ENCODE measurements around the gene KCTD18. TPM values are rescaled to one million over a fixed set of nuclear protein-coding genes. Genes with fewer than 3 reads are reported as not detected.

KCTD18 gene
- total and polyA plus RNA-seq, 8 donors, result 1.2 to 22.9 (median 14.8) TPM

- TF ChIP-seq EP300 (IDR thresholded peaks at IDR 0.05) (no peak), POLR2AphosphoS5 (IDR thresholded peaks at IDR 0.05) (no peak), POLR2A (IDR thresholded peaks at IDR 0.05) (no peak)
- Histone ChIP-seq H3K36me3 (peaks cover 3 to 46% (median 22%) of the 10 kb centered on the region in 4 donors), H3K27me3 (no peaks in the 10 kb centered on the region), H3K9me3 (no peaks in the 10 kb centered on the region), H3K4me3 (no peak overlapping the region), H3K4me1 (no peaks in the 10 kb centered on the region), H3K27ac (no peak overlapping the region)
- no peak for DNase-seq
- intact Hi-C loops (cut with DNase I; ENCODE audit: low total_unique reads), result no loop called here
- WGBS, 5 donors, result 70 to 90% (median 85%) methylated on average over 4 of the region's 4 CpGs
Observed at GRCh38 chr2:200447139-200447855, 62.6 kb downstream of the KCTD18 start.

DNA sequence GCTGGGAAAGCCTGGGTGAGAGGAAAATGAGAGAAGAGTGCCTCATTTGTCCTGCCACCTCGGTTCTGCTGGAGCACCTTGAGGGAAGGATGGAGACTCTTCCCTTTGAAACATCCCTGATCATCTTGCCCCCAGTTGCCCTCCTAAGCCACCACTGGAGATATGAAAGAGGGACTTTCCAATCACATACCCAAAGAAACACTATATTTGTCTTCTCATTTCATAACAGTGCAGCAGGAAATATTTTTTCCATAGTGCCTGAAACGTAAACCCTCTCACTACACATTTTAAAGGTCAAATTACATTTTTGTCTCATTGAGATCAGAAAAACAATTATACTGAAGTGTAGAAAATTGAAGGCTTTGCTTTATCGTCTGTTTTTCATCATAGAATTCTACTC, 63.3 kb downstream of the KCTD18 start:
- TF ChIP-seq, protein P1, sequence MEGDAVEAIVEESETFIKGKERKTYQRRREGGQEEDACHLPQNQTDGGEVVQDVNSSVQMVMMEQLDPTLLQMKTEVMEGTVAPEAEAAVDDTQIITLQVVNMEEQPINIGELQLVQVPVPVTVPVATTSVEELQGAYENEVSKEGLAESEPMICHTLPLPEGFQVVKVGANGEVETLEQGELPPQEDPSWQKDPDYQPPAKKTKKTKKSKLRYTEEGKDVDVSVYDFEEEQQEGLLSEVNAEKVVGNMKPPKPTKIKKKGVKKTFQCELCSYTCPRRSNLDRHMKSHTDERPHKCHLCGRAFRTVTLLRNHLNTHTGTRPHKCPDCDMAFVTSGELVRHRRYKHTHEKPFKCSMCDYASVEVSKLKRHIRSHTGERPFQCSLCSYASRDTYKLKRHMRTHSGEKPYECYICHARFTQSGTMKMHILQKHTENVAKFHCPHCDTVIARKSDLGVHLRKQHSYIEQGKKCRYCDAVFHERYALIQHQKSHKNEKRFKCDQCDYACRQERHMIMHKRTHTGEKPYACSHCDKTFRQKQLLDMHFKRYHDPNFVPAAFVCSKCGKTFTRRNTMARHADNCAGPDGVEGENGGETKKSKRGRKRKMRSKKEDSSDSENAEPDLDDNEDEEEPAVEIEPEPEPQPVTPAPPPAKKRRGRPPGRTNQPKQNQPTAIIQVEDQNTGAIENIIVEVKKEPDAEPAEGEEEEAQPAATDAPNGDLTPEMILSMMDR (IDR thresholded peaks at IDR 0.05), result no peak
- no peak for TF ChIP-seq POLR2A (IDR thresholded peaks at IDR 0.05)
- TF ChIP-seq EP300 (IDR thresholded peaks at IDR 0.05), result no peak
- TF ChIP-seq POLR2AphosphoS5 (IDR thresholded peaks at IDR 0.05), result no peak
- H3K4me1 ChIP-seq, result no peaks in the 10 kb centered on the region
- WGBS, 5 donors, result 80 to 90% (median 87%) methylated on average over 3 of the region's 3 CpGs
- H3K27me3 ChIP-seq, result no peaks in the 10 kb centered on the region
- no peak for DNase-seq
- H3K36me3 ChIP-seq, result peaks cover 9 to 51% (median 29%) of the 10 kb centered on the region in 4 donors
- intact Hi-C loops (cut with DNase I; ENCODE audit: low total_unique reads), result no loop called here
- H3K4me3 ChIP-seq, result no peak overlapping the region
- H3K27ac ChIP-seq, result no peak overlapping the region
- H3K9me3 ChIP-seq, result no peaks in the 10 kb centered on the region

DNA sequence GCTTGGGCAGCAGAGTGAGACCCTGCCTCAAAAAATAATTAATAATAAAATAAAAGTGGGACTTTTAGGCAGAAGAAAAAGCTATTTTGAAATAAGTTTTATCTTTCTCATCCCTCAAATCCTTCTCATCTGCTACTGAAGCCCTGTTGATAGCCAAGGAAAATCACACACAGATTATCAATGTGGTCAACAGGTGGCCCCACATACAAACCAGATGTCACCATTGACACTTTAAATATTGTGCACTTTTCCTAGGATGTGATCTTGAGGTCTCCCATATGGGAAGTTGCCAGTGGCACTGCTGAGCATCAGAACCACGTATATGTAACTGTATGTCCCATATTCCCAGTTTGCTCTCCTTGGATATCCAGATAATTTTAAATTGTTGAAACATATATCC, 64.6 kb downstream of the KCTD18 start:
- Histone ChIP-seq H3K9me3 (no peaks in the 10 kb centered on the region), H3K27me3 (no peaks in the 10 kb centered on the region), H3K36me3 (peaks cover 12 to 49% (median 32%) of the 10 kb centered on the region in 4 donors), H3K4me3 (no peak overlapping the region), H3K27ac (no peak overlapping the region), H3K4me1 (no peaks in the 10 kb centered on the region)
- no peak for DNase-seq
- WGBS, 5 donors, result 44 to 97% (median 89%) methylated on average over 1 of the region's 1 CpG
- intact Hi-C loops (cut with DNase I; ENCODE audit: low total_unique reads), result no loop called here
- TF ChIP-seq EP300 (IDR thresholded peaks at IDR 0.05) (no peak), POLR2A (IDR thresholded peaks at IDR 0.05) (no peak), POLR2AphosphoS5 (IDR thresholded peaks at IDR 0.05) (no peak)
- TF ChIP-seq, protein P1 (IDR thresholded peaks at IDR 0.05), result no peak

GRCh38 chr2:200444530-200444929, 65.3 kb downstream of the KCTD18 start:
- no peaks in the 10 kb centered on the region for H3K9me3 ChIP-seq
- no peak overlapping the region for H3K27ac ChIP-seq
- DNase-seq, result no peak
- H3K27me3 ChIP-seq, result no peaks in the 10 kb centered on the region
- H3K4me3 ChIP-seq, result no peak overlapping the region
- H3K4me1 ChIP-seq, result no peaks in the 10 kb centered on the region
- WGBS, 5 donors, result 72 to 75% (median 74%) methylated on average over 3 of the region's 3 CpGs
- peaks cover 12 to 55% (median 34%) of the 10 kb centered on the region in 4 donors for H3K36me3 ChIP-seq
- TF ChIP-seq POLR2AphosphoS5 (IDR thresholded peaks at IDR 0.05) (no peak), POLR2A (IDR thresholded peaks at IDR 0.05) (no peak), EP300 (IDR thresholded peaks at IDR 0.05) (no peak)
- TF ChIP-seq, protein P1 (IDR thresholded peaks at IDR 0.05), result no peak
- intact Hi-C loops (cut with DNase I; ENCODE audit: low total_unique reads), result no loop called here

GRCh38 chr2:200443916-200444315, 66.0 kb downstream of the KCTD18 start:
- no peaks in the 10 kb centered on the region for H3K27me3 ChIP-seq
- no peak for TF ChIP-seq POLR2A (IDR thresholded peaks at IDR 0.05)
- TF ChIP-seq, protein P1 (IDR thresholded peaks at IDR 0.05), result no peak
- TF ChIP-seq POLR2AphosphoS5 (IDR thresholded peaks at IDR 0.05), result no peak
- no peak for TF ChIP-seq EP300 (IDR thresholded peaks at IDR 0.05)
- H3K9me3 ChIP-seq, result no peaks in the 10 kb centered on the region
- intact Hi-C loops (cut with DNase I; ENCODE audit: low total_unique reads), result no loop called here
- H3K4me1 ChIP-seq, result no peaks in the 10 kb centered on the region
- 60 to 90% (median 86%) methylated on average over 3 of the region's 3 CpGs for WGBS, 5 donors
- H3K4me3 ChIP-seq, result no peak overlapping the region
- no peak overlapping the region for H3K27ac ChIP-seq
- peaks cover 12 to 61% (median 37%) of the 10 kb centered on the region in 4 donors for H3K36me3 ChIP-seq
- DNase-seq, result peak in 1 of 2 donors; percentile 45

Measured in stomach (tissue), 9 donors.